H1 (cell line): ENCODE measurements around the gene ZDHHC9. TPM values are rescaled to one million over a fixed set of nuclear protein-coding genes. Genes with fewer than 3 reads are reported as not detected.

Experiments
- CTCF ChIA-PET: fragments of 300-600 bp; sonication (Branson Sonifier 250); formaldehyde crosslinking; loops from one replicate; lab custom pipeline; 2021; ENCODE audit not compliant: partially characterized antibody; lab: Charles Lee
- POLR2A ChIA-PET: fragments of 300-600 bp; sonication (Branson Sonifier 250); formaldehyde crosslinking; loops from one replicate; lab custom pipeline; 2021; ENCODE audit warnings: inconsistent platforms; ENCODE audit not compliant: partially characterized antibody; lab: Charles Lee
- DNase-seq, 2 experiments: peaks; one replicate each; pipeline versions ENCODE4 v3.0.0 to v3.0.0-alpha.2; 2010 to 2022; ENCODE audit warnings: low spot score in 2 of 2, low read depth in 1 of 2, mixed read lengths in 1 of 2
- FAIRE-seq: peaks from 2 replicates; lab custom pipeline; 2011; peaks lifted over from hg19 to GRCh38; lab: Jason Lieb, UNC
- H2AFZ ChIP-seq: 2 replicates; pipeline ENCODE4 v1.8.1; 2012; ENCODE audit warnings: low read length, inconsistent platforms
- H2AK5ac ChIP-seq: 2 replicates; pipeline ENCODE4 v1.6.1; 2013; ENCODE audit warnings: low read depth, low read length
- H2BK120ac ChIP-seq: replicated peaks from 2 replicates; pipeline ENCODE3; 2013; ENCODE audit warnings: low read depth, low read length, inconsistent platforms
- H2BK12ac ChIP-seq: 2 replicates; pipeline ENCODE4 v1.6.1; 2013; ENCODE audit warnings: low read depth, low read length
- H2BK15ac ChIP-seq: 2 replicates; pipeline ENCODE4 v1.6.1; 2013; ENCODE audit warnings: low read length
- H2BK20ac ChIP-seq: 2 replicates; pipeline ENCODE4 v1.6.1; 2013; ENCODE audit warnings: low read length
- H2BK5ac ChIP-seq: 2 replicates; pipeline ENCODE4 v1.6.1; 2013; ENCODE audit warnings: low read depth, low read length
- H3K14ac ChIP-seq: 2 replicates; pipeline ENCODE4 v1.6.1; 2013; ENCODE audit warnings: inconsistent platforms; ENCODE audit not compliant: insufficient read length
- H3K18ac ChIP-seq: 2 replicates; pipeline ENCODE4 v1.6.1; 2013; ENCODE audit warnings: low read length; ENCODE audit errors: extremely low read depth
- H3K23ac ChIP-seq: 2 replicates; pipeline ENCODE4 v1.6.1; 2013; ENCODE audit warnings: inconsistent platforms; ENCODE audit not compliant: insufficient read length
- H3K23me2 ChIP-seq: 2 replicates; pipeline ENCODE4 v1.6.1; 2013; ENCODE audit warnings: low read depth, low read length
- H3K27ac ChIP-seq: 2 replicates; pipeline ENCODE4 v1.6.1; 2011; ENCODE audit warnings: low read depth, low read length, inconsistent platforms
- H3K27me3 ChIP-seq, 4 experiments: replicated peaks in 1 of 4; 1 replicate in 1 of 4; 2 replicates in 3 of 4; pipeline versions ENCODE4 v1.6.1 to v1.8.1; 2011 to 2013; ENCODE audit warnings: low read length in 3 of 4, mild to moderate bottlenecking in 3 of 4, inconsistent platforms in 2 of 4, mixed read lengths in 2 of 4, moderate library complexity in 1 of 4; ENCODE audit not compliant: control insufficient read depth in 3 of 4, insufficient read depth in 3 of 4; ENCODE audit errors: extremely low read depth in 1 of 4
- H3K36me3 ChIP-seq, 4 experiments: 2 replicates each; pipeline versions ENCODE4 v1.6.1 to v1.8.1; 2011 to 2013; ENCODE audit warnings: mild to moderate bottlenecking in 4 of 4, low read length in 3 of 4, moderate library complexity in 2 of 4, control low read depth in 1 of 4, inconsistent platforms in 1 of 4; ENCODE audit not compliant: insufficient read depth in 4 of 4, control insufficient read depth in 2 of 4
- H3K4ac ChIP-seq: replicated peaks from 2 replicates; pipeline ENCODE3; 2013; ENCODE audit warnings: low read length, low read depth, mixed read lengths, inconsistent platforms; ENCODE audit not compliant: insufficient read length
- H3K4me1 ChIP-seq, 4 experiments: replicated peaks in 1 of 4; 1 replicate in 1 of 4; 2 replicates in 3 of 4; pipeline versions ENCODE4 v1.6.1 to v1.8.1; 2011 to 2013; ENCODE audit warnings: low read length in 3 of 4, inconsistent platforms in 2 of 4, mixed read lengths in 1 of 4; ENCODE audit not compliant: insufficient read depth in 4 of 4, control insufficient read depth in 3 of 4
- H3K4me2 ChIP-seq, 2 experiments: 2 replicates each; pipeline versions ENCODE4 v1.6.1 to v1.8.1; 2011 to 2013; ENCODE audit warnings: low read depth in 2 of 2, low read length in 2 of 2, control low read depth in 1 of 2, inconsistent platforms in 1 of 2, mild to moderate bottlenecking in 1 of 2; ENCODE audit not compliant: insufficient read depth in 1 of 2
- H3K4me3 ChIP-seq, 4 experiments: fragments of 200-600, 300-600 bp in 1 of 4; sonication (generic), shearing (Covaris generic), sonication (Bioruptor Twin) in 1 of 4; 2 replicates each; pipeline versions ENCODE4 v1.5.1 to v1.8.1; 2011 to 2016; ENCODE audit warnings: low read length in 4 of 4, low read depth in 3 of 4, control low read depth in 2 of 4, inconsistent platforms in 2 of 4, mild to moderate bottlenecking in 2 of 4, mixed read lengths in 1 of 4, moderate library complexity in 1 of 4; ENCODE audit not compliant: insufficient read depth in 2 of 4; ENCODE audit errors: extremely low read depth in 1 of 4
- H3K56ac ChIP-seq: replicated peaks from 2 replicates; pipeline ENCODE3; 2013; ENCODE audit warnings: low read depth, mild to moderate bottlenecking, mixed read lengths, low read length, inconsistent platforms; ENCODE audit not compliant: insufficient read length
- H3K79me1 ChIP-seq: 2 replicates; pipeline ENCODE4 v1.6.1; 2013; ENCODE audit warnings: low read depth, low read length, control low read depth
- H3K79me2 ChIP-seq, 2 experiments: 2 replicates each; pipeline versions ENCODE4 v1.6.1 to v1.8.1; 2012 to 2013; ENCODE audit warnings: low read length in 2 of 2, mild to moderate bottlenecking in 2 of 2, inconsistent platforms in 1 of 2; ENCODE audit not compliant: insufficient read depth in 2 of 2, control insufficient read depth in 1 of 2
- H3K9ac ChIP-seq, 4 experiments: replicated peaks in 1 of 4; 1 replicate in 1 of 4; 2 replicates in 3 of 4; pipeline versions ENCODE4 v1.6.1 to v1.8.1; 2011 to 2013; ENCODE audit warnings: low read depth in 3 of 4, low read length in 3 of 4, control low read depth in 2 of 4, mild to moderate bottlenecking in 2 of 4, moderate library complexity in 2 of 4, inconsistent platforms in 1 of 4; ENCODE audit errors: extremely low read depth in 1 of 4
- H3K9me3 ChIP-seq, 2 experiments: 2 replicates each; pipeline versions ENCODE4 v1.6.1 to v1.8.1; 2012 to 2013; ENCODE audit warnings: mild to moderate bottlenecking in 2 of 2, moderate library complexity in 2 of 2, control low read depth in 1 of 2, inconsistent platforms in 1 of 2, low read depth in 1 of 2, low read length in 1 of 2, mixed read lengths in 1 of 2; ENCODE audit not compliant: insufficient read depth in 2 of 2
- H4K20me1 ChIP-seq, 2 experiments: replicated peaks in 1 of 2; 2 replicates each; pipeline versions ENCODE3 to v1.8.1; 2011 to 2013; ENCODE audit warnings: inconsistent platforms in 2 of 2, low read length in 2 of 2, mild to moderate bottlenecking in 1 of 2; ENCODE audit not compliant: insufficient read depth in 2 of 2, control insufficient read depth in 1 of 2
- H4K5ac ChIP-seq: 2 replicates; pipeline ENCODE4 v1.6.1; 2013; ENCODE audit warnings: low read length, low read depth, mixed read lengths, inconsistent platforms; ENCODE audit not compliant: insufficient read length
- H4K8ac ChIP-seq: 2 replicates; pipeline ENCODE4 v1.8.0; 2013; ENCODE audit warnings: mild to moderate bottlenecking, moderate library complexity, low read length, inconsistent platforms; ENCODE audit not compliant: insufficient read depth; ENCODE audit errors: extremely low read depth
- H4K91ac ChIP-seq: replicated peaks from 2 replicates; pipeline ENCODE3; 2013; ENCODE audit warnings: low read length, mixed read lengths, inconsistent platforms; ENCODE audit not compliant: insufficient read length
- CBX8 ChIP-seq: fragments of 300-800, 300-1000 bp; sonication (generic); IDR thresholded peaks from 2 replicates; pipeline ENCODE4 v1.7.1; 2016; ENCODE audit warnings: low read depth, low read length, borderline replicate concordance
- CHD1 ChIP-seq: IDR thresholded peaks from 2 replicates; pipeline ENCODE4 v1.6.1; 2012; ENCODE audit warnings: low read depth, low read length, improper control_type of control experiment
- POLR2AphosphoS5 ChIP-seq: IDR thresholded peaks from 2 replicates; pipeline ENCODE4 v1.6.1; 2011; ENCODE audit warnings: low read depth, low read length
- SUZ12 ChIP-seq: fragments of 200-600 bp; sonication (generic); IDR thresholded peaks from 2 replicates; pipeline ENCODE4 v1.6.1; 2012; ENCODE audit warnings: mild to moderate bottlenecking, inconsistent platforms, low read length, moderate library complexity, mixed read lengths
- WGBS, 2 experiments: shearing (Covaris generic) in 1 of 2; methylation state at CpG; one replicate each; pipeline versions ENCODE4 v1.1.6 to v1.1.7; 2013 to 2015; ENCODE audit warnings: low lambda C conversion rate in 2 of 2, mixed read lengths in 2 of 2, inconsistent platforms in 1 of 2, low coverage in 1 of 2, missing lambda C conversion rate in 1 of 2; ENCODE audit not compliant: insufficient replicate concordance in 2 of 2, insufficient coverage in 1 of 2, insufficient read length in 1 of 2; ENCODE audit errors: extremely low coverage in 1 of 2, missing lambda C conversion rate in 1 of 2; 5-methylcytosine and 5-hydroxymethylcytosine counted together
- polyA plus RNA-seq, 7 experiments: library from polyadenylated mRNA; depleted of rRNA in 3 of 7; stranded (reverse) in 5 of 7; unstranded in 2 of 7; fragments of >200 nt in 5 of 7; fragments of 200-250 nt in 2 of 7; gene quantifications; 1 replicate in 5 of 7; 2 replicates in 1 of 7; 4 replicates in 1 of 7; pipeline versions ENCODE4 v1.2.1 to v1.2.3, GENCODE V29; 2011 to 2013; ENCODE audit warnings: missing spikeins in 2 of 7, mixed read lengths in 2 of 7
- total RNA-seq: library from RNA; stranded (reverse); fragmentation: NEBNext Ultra II Directional; extraction: Animal tissue kit (Norgen Biotek cat#: 25700); gene quantifications from 2 replicates; pipeline ENCODE4 v1.2.1, GENCODE V29; 2021

Gene ZDHHC9
- total and polyA plus RNA-seq, 2 of the 8 experiments (the other 6 are each of a cell fraction or from before 2014, with no cell fraction given), result 18.1 to 28.3 TPM

GRCh38 chrX:129784371-129784770 is 59.3 kb downstream of the ZDHHC9 start:
- CTCF ChIA-PET, result interaction anchor here (0.6 to 1.3 kb wide), 3 partner anchors 10 to 141 kb away, joined by 3 to 4 read pairs (median 3); no protein-coding TSS in a partner anchor
- H3K23ac ChIP-seq, result no peak overlapping the region
- POLR2A ChIA-PET, result no interaction called here
- no peak overlapping the region for H2BK120ac ChIP-seq
- H3K9me3 ChIP-seq, result no peaks in the 10 kb centered on the region
- H3K4me1 ChIP-seq, result no peaks in the 10 kb centered on the region
- no peak overlapping the region for H2AFZ ChIP-seq
- no peak overlapping the region for H2BK20ac ChIP-seq
- H4K5ac ChIP-seq, result no peak overlapping the region
- H3K18ac ChIP-seq, result no peak overlapping the region
- no peak overlapping the region for H3K56ac ChIP-seq
- H3K9ac ChIP-seq, result no peak overlapping the region
- no peak overlapping the region for H2BK15ac ChIP-seq
- H2BK5ac ChIP-seq, result no peak overlapping the region
- no peaks in the 10 kb centered on the region for H3K79me2 ChIP-seq
- no peak overlapping the region for H3K4ac ChIP-seq
- no peaks in the 10 kb centered on the region for H4K20me1 ChIP-seq
- no peaks in the 10 kb centered on the region for H3K23me2 ChIP-seq
- no peak overlapping the region for H4K8ac ChIP-seq
- H2BK12ac ChIP-seq, result no peak overlapping the region
- H3K27me3 ChIP-seq, result no peaks in the 10 kb centered on the region
- H3K27ac ChIP-seq, result no peak overlapping the region
- DNase-seq (no peak), FAIRE-seq (no peak)
- no peaks in the 10 kb centered on the region for H3K36me3 ChIP-seq
- no peak overlapping the region for H4K91ac ChIP-seq
- H3K79me1 ChIP-seq, result no peaks in the 10 kb centered on the region
- no peak overlapping the region for H3K14ac ChIP-seq
- H3K4me2 ChIP-seq, result no peak overlapping the region
- no peak overlapping the region for H2AK5ac ChIP-seq
- 91% methylated on average over 7 of the region's 7 CpGs; no CpG with 5 or more reads in 1 of the 2 experiments for WGBS, 2 experiments
- H3K4me3 ChIP-seq, result no peak overlapping the region
- TF ChIP-seq POLR2AphosphoS5 (no peak), CBX8 (no peak), CHD1 (no peak), SUZ12 (no peak)
